SK-N-MC (cell line): ENCODE measurements around the gene SUMO4.
"Not testable (repeated sequence)": the region's sequence is repeated elsewhere in the genome, so short reads cannot be mapped to it uniquely, and the experiment has no call there.

Experiments used
- DNase-seq: peaks from one replicate; pipeline ENCODE4 v3.0.0-alpha.2; 2011; ENCODE audit warnings: low read depth, low spot score
- H3K27ac ChIP-seq: fragments of 200-600 bp; sonication (generic); 2 replicates; pipeline ENCODE4 v1.5.1; 2016; ENCODE audit warnings: mixed run types
- H3K36me3 ChIP-seq: fragments of 200-600 bp; sonication (generic); 2 replicates; pipeline ENCODE4 v1.6.1; 2017; ENCODE audit warnings: antibody characterized with exemption, low read length, mixed read lengths; ENCODE audit not compliant: insufficient read depth
- H3K4me3 ChIP-seq: fragments of 200-600 bp; sonication (generic); 2 replicates; pipeline ENCODE4 v1.5.1; 2016
- H3K9ac ChIP-seq: fragments of 200-600 bp; sonication (generic); 2 replicates; pipeline ENCODE4 v1.8.0; 2017; ENCODE audit warnings: mixed run types, mixed read lengths; ENCODE audit not compliant: insufficient read length
- H3K9me3 ChIP-seq: fragments of 200-600 bp; sonication (generic); 2 replicates; pipeline ENCODE4 v1.6.1; 2017; ENCODE audit warnings: low read depth, mild to moderate bottlenecking, antibody characterized with exemption, low read length, moderate library complexity, mixed read lengths
- EZH2 ChIP-seq: fragments of 200-600 bp; sonication (generic); IDR thresholded peaks from one replicate; pipeline ENCODE4 v1.6.1; 2017; ENCODE audit warnings: antibody characterized with exemption
- FOXP2 ChIP-seq: optimal IDR thresholded peaks from 2 replicates; pipeline ENCODE3; 2011; ENCODE audit warnings: mild to moderate bottlenecking, moderate library complexity; ENCODE audit not compliant: insufficient read depth; ENCODE audit errors: extremely low read length, control extremely low read depth
- POLR2AphosphoS5 ChIP-seq: IDR thresholded peaks from 2 replicates; pipeline ENCODE4 v1.6.1; 2012; ENCODE audit warnings: mild to moderate bottlenecking, low read depth, low read length, borderline replicate concordance

The SUMO4 gene

GRCh38 chr6:149433881-149434280, 33.8 kb downstream of the SUMO4 start:
- TF ChIP-seq POLR2AphosphoS5 (no peak), EZH2 (no peak), FOXP2 (no peak)
- Histone ChIP-seq H3K27ac (no peak overlapping the region), H3K36me3 (no peaks in the 10 kb centered on the region), H3K9ac (no peak overlapping the region), H3K4me3 (no peak overlapping the region), H3K9me3 (no peaks in the 10 kb centered on the region)
- DNase-seq, result no peak

- TF ChIP-seq POLR2AphosphoS5 (no peak), EZH2 (no peak), FOXP2 (no peak)
- no peaks in the 10 kb centered on the region for H3K36me3 ChIP-seq
- DNase-seq, result no peak
- no peaks in the 10 kb centered on the region for H3K9me3 ChIP-seq
- no peak overlapping the region for H3K27ac ChIP-seq
- H3K9ac ChIP-seq, result no peak overlapping the region
- H3K4me3 ChIP-seq, result no peak overlapping the region
Measured at GRCh38 chr6:149435919-149436586, 36.0 kb downstream of the SUMO4 start.

GRCh38 chr6:149436647-149437046, 36.6 kb downstream of the SUMO4 start:
- H3K4me3 ChIP-seq, result no peak overlapping the region
- H3K9ac ChIP-seq, result no peak overlapping the region
- H3K36me3 ChIP-seq, result no peaks in the 10 kb centered on the region
- DNase-seq, result no peak
- H3K27ac ChIP-seq, result no peak overlapping the region
- TF ChIP-seq FOXP2 (no peak), POLR2AphosphoS5 (no peak), EZH2 (no peak)
- no peaks in the 10 kb centered on the region for H3K9me3 ChIP-seq

- H3K36me3 ChIP-seq, result no peaks in the 10 kb centered on the region
- TF ChIP-seq FOXP2 (no peak), EZH2 (no peak), POLR2AphosphoS5 (no peak)
- no peaks in the 10 kb centered on the region for H3K9me3 ChIP-seq
- H3K27ac ChIP-seq, result no peak overlapping the region
- H3K4me3 ChIP-seq, result no peak overlapping the region
- no peak for DNase-seq
- H3K9ac ChIP-seq, result no peak overlapping the region
Measured at GRCh38 chr6:149437212-149437611, 37.1 kb downstream of the SUMO4 start.

GRCh38 chr6:149438855-149439254, 38.8 kb downstream of the SUMO4 start:
- no peak overlapping the region for H3K9ac ChIP-seq
- H3K36me3 ChIP-seq, result no peaks in the 10 kb centered on the region
- no peak overlapping the region for H3K4me3 ChIP-seq
- H3K9me3 ChIP-seq, result no peaks in the 10 kb centered on the region
- no peak overlapping the region for H3K27ac ChIP-seq
- DNase-seq, result no peak
- TF ChIP-seq POLR2AphosphoS5, result no peak
- no peak for TF ChIP-seq FOXP2
- TF ChIP-seq EZH2, result no peak

- no peak for TF ChIP-seq EZH2
- TF ChIP-seq POLR2AphosphoS5, result no peak
- TF ChIP-seq FOXP2, result no peak
- Histone ChIP-seq H3K27ac (no peak overlapping the region), H3K9me3 (no peaks in the 10 kb centered on the region), H3K36me3 (no peaks in the 10 kb centered on the region), H3K9ac (no peak overlapping the region), H3K4me3 (no peak overlapping the region)
- DNase-seq, result no peak
Measured at GRCh38 chr6:149439626-149440025, 39.6 kb downstream of the SUMO4 start.

- TF ChIP-seq FOXP2 (no peak), EZH2 (no peak), POLR2AphosphoS5 (no peak)
- Histone ChIP-seq H3K4me3 (no peak overlapping the region), H3K9me3 (no peaks in the 10 kb centered on the region), H3K27ac (no peak overlapping the region), H3K9ac (no peak overlapping the region), H3K36me3 (no peaks in the 10 kb centered on the region)
- DNase-seq, result no peak
Measured at GRCh38 chr6:149440735-149441671, 40.9 kb downstream of the SUMO4 start.

- Histone ChIP-seq H3K36me3 (no peaks in the 10 kb centered on the region), H3K9ac (no peak overlapping the region), H3K9me3 (no peaks in the 10 kb centered on the region), H3K27ac (no peak overlapping the region), H3K4me3 (no peak overlapping the region)
- DNase-seq, result no peak
- TF ChIP-seq POLR2AphosphoS5, result no peak
- no peak for TF ChIP-seq EZH2
- no peak for TF ChIP-seq FOXP2
Measured at GRCh38 chr6:149441740-149442139, 41.7 kb downstream of the SUMO4 start.

GRCh38 chr6:149443411-149444181, 43.5 kb downstream of the SUMO4 start:
- peak; percentile 44 for DNase-seq
- H3K9me3 ChIP-seq, result no peaks in the 10 kb centered on the region
- no peaks in the 10 kb centered on the region for H3K36me3 ChIP-seq
- TF ChIP-seq FOXP2 (no peak), POLR2AphosphoS5 (no peak), EZH2 (no peak)
- H3K9ac ChIP-seq, result no peak overlapping the region
- no peak overlapping the region for H3K4me3 ChIP-seq
- no peak overlapping the region for H3K27ac ChIP-seq

- H3K36me3 ChIP-seq, H3K4me3 ChIP-seq, H3K9me3 ChIP-seq, H3K27ac ChIP-seq, DNase-seq, H3K9ac ChIP-seq: not testable (repeated sequence)
Measured at GRCh38 chr6:149444360-149445094, 44.5 kb downstream of the SUMO4 start.
